Keratinocyte (primary cell): ENCODE data around the gene NCEH1.

Experiments used
- CTCF ChIP-seq, 3 experiments: IDR thresholded peaks in 1 of 3; conservative IDR thresholded peaks in 1 of 3; optimal IDR thresholded peaks in 1 of 3; 2 replicates in 2 of 3; 3 replicates in 1 of 3; pipeline versions ENCODE3 to v1.5.1; 2011; ENCODE audit warnings: low read length in 3 of 3, mild to moderate bottlenecking in 3 of 3, moderate library complexity in 2 of 3, control low read depth in 1 of 3, inconsistent platforms in 1 of 3; ENCODE audit not compliant: insufficient read depth in 2 of 3; ENCODE audit errors: extremely low read depth in 1 of 3
- EZH2 ChIP-seq: IDR thresholded peaks from one replicate; pipeline ENCODE4 v1.6.1; 2012; ENCODE audit warnings: inconsistent platforms, mild to moderate bottlenecking, low read length, moderate library complexity

GRCh38 chr3:172700256-172700655, 10.6 kb downstream of the NCEH1 start:
- TF ChIP-seq CTCF (optimal IDR thresholded peaks at IDR 0.05 in 1 of 3, IDR thresholded peaks at IDR 0.05 in 1 of 3, conservative IDR thresholded peaks at IDR 0.05 in 1 of 3; ENCODE audit: extremely low read depth in 1 of 3, insufficient read depth in 2 of 3, low read length in 3 of 3) = no peak
- no peak for TF ChIP-seq EZH2
